ENCODE measurements around the gene OTULINL. TPM values are rescaled to one million over a fixed set of nuclear protein-coding genes. Genes with fewer than 3 reads are reported as not detected.

Gene OTULINL
- under 0.01 and 0.08 TPM in 2 replicates for total RNA-seq (ENCODE audit: low replicate concordance)

DNA sequence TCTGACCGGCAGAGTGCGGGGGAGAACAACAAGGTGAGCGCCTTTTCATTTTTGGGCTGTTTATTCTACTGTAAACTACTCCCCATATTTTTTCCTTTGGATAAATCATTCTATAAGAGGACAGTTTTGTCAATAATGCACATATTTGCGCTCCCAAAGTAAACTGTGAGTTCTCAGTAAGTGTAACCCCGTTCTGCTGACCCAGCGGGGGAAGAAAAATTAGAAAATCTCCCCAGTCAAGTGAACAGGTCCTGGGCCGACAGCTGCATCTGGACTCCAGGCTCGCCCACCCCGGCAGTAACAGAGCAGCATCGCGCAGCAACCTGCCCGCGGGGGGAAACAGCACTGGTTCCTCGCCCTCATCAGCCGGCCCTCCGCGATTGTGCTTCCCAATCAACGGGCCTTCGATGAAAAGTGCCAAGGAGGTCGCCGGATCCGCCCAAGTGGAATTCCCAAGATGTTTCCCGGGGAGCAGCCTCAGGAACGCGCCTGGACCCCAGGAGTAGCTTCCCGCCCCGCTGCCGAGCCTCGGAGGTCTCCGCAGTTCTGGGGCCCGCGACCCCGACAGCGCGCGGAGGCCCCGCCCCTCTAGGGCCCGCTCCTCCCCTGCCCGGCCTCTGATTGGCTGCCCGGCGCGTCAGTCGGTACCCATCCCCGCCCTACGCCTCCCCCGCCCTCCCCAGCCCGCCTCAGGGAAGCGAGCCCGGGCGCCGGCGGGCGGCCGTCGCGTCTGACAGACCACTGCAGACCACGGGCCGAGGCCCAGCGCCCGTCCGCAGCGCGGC, at the start of gene OTULINL:
Gene OTULINL (plus strand): TSS at position 687 of the 785 bp plus-strand sequence. CDS start 103 bp downstream, outside the sequence.

Other genes with a start within 250 kb of the OTULINL start
- 12.4 and 13.7 TPM in 2 replicates for gene OTULIN, start 82.9 kb downstream of the OTULINL start, total RNA-seq (ENCODE audit: low replicate concordance)